GM19351 (cell line): Measurements from ENCODE around the gene VAV2.
A peak's percentile ranks its signal among the peaks of the same experiment; 100 is the strongest.

Source experiments
- ATAC-seq: cut with Tn5 transposase; IDR thresholded peaks from one replicate; pipeline ENCODE4 v1.9.1; 2021; ENCODE audit warnings: mild to moderate bottlenecking, moderate library complexity; ENCODE audit not compliant: unreplicated experiment

Gene VAV2, protein sequence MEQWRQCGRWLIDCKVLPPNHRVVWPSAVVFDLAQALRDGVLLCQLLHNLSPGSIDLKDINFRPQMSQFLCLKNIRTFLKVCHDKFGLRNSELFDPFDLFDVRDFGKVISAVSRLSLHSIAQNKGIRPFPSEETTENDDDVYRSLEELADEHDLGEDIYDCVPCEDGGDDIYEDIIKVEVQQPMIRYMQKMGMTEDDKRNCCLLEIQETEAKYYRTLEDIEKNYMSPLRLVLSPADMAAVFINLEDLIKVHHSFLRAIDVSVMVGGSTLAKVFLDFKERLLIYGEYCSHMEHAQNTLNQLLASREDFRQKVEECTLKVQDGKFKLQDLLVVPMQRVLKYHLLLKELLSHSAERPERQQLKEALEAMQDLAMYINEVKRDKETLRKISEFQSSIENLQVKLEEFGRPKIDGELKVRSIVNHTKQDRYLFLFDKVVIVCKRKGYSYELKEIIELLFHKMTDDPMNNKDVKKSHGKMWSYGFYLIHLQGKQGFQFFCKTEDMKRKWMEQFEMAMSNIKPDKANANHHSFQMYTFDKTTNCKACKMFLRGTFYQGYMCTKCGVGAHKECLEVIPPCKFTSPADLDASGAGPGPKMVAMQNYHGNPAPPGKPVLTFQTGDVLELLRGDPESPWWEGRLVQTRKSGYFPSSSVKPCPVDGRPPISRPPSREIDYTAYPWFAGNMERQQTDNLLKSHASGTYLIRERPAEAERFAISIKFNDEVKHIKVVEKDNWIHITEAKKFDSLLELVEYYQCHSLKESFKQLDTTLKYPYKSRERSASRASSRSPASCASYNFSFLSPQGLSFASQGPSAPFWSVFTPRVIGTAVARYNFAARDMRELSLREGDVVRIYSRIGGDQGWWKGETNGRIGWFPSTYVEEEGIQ

DNA sequence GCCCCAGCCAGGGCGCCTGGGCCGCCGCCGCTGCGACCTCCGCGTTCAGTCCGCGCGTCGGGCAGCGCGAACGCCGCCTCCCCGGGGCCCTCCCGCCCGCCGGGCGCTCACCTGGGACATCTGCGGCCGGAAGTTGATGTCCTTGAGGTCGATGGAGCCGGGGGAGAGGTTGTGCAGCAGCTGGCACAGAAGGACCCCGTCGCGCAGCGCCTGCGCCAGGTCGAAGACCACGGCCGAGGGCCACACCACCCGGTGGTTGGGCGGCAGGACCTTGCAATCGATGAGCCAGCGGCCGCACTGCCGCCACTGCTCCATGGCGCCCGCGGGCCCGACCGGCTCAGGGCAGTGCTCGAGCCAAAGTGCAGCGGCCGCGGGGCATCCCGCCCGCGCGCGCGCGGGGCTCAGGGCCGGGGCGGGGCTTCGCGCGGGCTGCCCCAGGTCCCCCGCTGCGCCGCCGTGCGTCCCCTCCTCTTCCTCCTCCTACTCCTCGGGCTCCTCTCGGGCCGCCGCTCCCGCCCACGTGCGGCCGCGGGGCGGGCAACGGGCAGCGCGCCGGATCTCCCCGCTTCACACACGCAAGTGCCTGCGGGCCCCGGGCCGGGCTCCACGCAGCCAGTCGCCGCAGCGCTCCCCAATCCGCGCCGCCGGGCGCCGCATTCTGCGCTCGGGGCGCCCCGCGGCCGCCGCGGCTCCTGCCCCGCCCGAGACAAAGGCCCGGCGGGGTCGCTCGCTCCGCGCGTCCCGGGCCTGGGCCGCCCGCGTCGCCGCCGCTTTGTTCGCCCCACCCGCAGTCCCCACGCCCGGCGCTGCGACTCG is at the start of gene VAV2:
TSS of gene VAV2 (minus strand) at position 361 of the 816 bp plus-strand sequence. CDS start at position 315, 46 bp downstream.
- peak; percentile 49 for ATAC-seq

DNA sequence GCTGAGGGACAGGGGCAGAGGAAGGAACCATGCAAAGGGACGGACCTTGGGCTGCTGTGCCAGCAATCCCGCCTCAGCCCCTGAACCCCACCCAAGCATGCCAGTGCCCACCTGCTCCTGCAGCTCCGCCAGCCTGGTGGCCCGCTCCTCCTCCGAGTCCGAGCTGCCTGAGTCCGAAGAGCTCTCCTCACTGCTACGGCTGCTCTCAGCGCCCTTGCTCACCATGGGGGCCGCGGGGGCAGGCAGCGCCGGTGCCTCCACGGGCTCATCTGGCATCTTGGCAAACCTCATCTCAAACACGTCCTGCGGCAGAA is 49.5 kb upstream of the VAV2 start:
- ATAC-seq, result no peak

DNA sequence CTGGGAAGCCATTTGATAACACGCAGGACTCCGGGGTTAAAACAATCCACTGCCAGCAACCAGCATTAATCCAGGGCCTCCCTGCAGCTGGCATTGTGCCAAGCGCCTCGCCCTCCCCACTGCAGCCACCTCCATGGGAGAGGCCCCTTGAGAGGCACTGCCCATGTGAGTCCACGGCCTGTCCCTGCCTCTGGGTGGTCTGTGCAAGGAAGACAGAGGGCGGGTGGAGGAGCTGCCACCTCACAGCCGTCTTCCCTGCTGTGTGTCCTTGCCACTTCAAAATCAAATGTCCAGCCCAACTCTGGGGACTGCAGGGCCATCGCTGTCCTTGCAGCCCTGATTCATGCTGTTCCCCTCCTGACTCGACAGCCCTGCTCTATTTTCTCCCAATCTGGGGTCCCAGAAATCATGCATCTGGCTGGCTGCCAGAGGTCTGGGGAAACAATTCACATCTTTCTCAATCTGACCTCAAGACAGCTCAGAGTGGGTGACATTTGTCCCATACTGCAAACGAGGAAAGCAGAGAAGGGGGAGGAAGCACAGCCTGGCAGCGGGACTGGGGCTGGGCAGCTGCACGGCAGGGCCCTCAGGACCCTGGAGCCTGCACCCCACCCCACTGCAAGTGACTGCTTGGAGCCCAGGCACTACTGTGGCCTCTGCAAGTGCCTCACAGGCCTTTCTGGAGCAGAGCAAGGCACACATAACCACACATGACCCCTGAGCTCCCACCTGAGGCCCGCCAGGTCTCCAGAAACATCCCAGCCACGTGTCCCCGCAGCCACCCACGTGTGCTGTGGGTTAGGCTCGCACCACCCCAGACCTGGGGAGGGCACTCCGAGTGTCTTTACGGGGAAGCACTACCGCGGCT is 48.9 kb upstream of the VAV2 start:
- ATAC-seq, result no peak

DNA sequence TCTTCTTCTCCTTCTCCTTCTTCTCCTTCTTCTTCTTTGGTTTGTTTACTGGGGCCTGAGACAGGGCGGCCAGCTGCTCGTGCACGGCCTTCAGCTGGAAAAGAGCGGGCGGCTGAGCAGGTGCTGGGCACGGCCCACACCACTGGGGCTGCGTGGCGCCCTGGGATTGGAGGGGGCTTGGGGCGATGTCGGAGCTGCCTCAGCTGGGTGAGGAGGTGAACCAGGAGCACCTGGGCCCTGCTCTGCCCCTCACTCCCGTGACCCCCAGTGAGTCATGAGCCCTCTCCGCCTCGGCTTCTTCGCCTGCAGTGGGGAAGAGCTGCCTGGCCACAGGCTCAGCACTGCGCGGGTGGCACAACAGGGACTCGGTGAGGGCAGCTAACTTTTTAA is 48.0 kb upstream of the VAV2 start:
- no peak for ATAC-seq

DNA sequence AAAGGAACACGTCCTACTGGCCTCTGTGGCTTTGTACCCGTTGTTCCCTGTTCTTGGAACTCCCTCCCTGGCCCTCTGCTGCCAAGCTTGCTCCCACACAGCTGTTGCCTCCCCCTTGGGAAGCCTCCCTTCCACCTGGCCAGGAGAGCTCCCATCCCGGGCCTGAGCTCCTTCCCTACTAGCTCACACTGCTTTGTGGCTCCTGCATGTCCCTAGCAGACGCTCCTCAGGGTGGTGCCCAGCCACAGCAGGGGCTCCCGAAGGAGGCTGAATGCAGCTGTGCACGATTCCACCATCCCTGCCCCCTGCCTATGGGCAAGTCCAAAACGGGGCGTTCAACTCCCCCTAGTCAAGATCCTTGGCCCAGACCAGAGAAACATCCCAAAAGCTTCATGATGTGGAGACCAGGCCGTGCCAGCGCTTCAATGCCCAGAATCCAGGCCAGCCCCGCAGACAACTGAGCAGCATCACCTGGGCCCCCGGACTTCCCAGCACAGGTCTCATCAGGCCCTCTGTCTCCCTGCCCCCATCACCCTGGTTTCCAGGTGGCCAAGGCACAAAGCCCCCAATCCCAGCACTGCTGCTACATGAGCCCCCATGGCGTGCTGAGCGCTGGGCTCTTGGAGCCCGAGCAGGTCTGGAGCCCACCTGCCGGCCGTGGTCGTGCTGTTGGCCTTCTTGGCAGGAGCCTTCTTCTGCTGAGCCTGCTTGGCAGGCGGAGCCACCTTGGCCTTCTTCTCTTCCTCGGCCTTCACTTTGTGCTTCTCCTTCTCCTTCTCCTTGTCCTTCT is 47.5 kb upstream of the VAV2 start:
- no peak for ATAC-seq

DNA sequence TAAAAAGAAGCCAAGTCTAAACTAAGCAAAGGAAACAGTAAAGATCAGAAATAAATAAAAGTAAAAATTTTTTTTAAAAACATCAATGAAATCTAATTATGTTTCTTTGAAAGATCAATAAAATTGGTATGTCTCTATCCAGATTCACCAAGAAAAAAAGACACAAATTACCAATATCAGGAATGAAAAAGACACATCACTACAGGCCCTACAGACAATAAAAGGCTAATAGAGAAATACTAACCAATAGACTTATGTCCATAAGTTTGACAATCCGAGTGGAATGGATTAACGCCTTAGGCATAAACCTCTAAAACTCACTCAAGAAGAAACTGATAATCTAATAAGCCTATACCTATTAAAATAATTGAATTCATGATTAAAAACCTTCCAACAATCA is 45.5 kb upstream of the VAV2 start:
- no peak for ATAC-seq

DNA sequence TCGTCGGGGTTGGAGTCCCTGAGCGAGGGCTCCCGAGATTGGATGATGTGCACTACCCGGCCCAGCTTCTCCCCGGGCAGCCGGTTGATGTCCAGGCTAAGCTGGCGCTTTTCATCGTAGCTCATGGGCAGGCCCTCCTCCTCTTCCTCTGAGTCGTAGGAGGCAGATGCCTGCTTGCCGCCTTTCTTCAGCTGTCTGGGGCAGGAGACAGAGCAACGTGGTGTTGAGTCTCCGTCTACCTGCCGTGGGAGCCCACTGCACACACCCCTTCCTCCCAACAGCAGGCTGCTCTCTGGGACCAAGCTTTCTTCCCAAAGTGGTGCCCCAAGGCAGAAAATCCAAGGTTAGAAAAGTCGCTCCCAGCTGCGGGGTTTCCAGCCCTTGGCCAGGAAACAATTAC is 44.0 kb upstream of the VAV2 start:
- no peak for ATAC-seq

DNA sequence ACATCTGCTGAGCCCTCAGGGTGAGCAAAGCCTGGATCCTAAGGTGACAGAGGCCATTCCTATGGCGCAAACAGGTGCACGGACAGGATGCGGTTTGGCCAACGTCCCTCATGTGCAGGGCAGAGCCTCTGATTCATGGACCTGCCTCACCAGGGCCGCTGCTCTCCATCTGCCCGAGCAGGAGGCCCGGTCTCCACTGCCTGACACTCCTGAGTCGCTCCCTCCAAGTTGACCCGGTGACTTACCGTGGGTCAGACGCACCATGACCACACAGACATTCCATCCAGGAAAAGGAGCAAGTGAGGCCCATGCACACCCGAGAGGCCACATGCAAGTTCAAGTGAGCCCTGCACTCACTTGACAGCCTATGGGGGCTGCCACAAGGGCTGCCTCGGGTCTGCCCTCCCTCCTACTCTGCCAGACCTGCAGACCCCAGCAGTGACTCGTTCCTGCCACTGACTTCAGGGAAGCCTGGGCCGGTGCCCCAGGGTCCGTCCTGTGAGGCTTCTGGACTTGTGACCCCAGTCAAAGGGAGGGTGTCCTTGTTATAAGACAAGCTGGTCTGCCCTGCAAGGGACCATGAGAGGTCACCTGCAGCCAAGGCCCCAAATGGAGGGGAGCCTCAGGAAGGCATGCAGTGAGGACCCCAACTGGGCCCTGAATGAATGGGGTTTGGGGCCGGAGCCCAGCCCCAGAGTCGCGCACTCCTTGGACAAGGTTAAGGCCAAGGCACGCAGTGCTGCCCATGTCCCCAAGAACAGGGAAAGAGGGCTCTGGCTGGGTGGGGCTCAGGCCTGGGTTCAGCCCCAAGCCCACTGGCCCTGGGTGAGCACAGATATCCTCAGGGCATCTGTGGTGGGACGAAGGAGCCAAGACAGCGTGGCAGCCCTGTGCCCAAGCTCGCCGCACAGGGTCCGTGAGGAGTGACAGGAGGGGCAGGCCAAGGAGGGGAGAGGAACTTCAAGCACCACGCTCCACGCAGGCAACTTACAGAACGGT is 43.2 kb upstream of the VAV2 start:
- ATAC-seq, result no peak

DNA sequence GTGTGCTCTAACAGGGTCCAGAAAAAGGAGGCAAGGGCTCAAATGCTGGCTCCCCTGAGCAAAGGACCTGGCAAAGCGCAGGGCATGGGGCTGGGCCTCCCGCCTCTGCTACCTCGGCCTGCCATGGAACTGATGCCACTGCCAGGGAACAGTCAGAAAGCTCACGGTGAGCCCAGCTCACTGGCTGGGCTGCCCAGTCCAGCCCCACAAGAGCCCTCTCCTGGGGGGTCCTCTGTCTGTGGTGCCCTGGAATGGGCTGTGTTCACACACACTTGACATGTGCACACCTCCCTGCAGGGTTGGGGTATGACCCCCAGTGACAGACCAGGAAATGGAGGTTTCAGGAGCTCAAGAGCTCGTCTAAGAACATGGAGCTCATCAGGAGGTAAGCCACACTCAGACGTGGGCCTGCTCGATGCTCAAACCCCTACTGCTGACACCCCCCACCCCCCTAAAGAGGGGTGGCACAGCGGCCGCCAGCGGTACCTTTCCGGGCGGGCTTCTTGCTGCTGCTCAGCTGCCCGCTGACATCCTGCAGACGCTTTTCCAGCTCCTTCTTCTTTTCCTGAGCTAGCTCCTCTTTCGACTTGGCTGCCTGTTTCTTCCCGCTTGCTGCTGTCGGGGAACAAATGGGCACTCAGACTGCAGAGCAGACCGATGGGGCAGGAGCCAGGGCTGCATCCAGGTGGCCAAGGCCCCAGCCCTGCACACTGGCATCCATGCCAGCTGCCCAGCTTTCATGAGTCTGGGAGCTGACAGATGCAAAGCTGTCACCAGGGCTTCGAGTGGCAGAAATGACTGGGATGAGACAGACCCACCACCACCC is 42.3 kb upstream of the VAV2 start:
- no peak for ATAC-seq

DNA sequence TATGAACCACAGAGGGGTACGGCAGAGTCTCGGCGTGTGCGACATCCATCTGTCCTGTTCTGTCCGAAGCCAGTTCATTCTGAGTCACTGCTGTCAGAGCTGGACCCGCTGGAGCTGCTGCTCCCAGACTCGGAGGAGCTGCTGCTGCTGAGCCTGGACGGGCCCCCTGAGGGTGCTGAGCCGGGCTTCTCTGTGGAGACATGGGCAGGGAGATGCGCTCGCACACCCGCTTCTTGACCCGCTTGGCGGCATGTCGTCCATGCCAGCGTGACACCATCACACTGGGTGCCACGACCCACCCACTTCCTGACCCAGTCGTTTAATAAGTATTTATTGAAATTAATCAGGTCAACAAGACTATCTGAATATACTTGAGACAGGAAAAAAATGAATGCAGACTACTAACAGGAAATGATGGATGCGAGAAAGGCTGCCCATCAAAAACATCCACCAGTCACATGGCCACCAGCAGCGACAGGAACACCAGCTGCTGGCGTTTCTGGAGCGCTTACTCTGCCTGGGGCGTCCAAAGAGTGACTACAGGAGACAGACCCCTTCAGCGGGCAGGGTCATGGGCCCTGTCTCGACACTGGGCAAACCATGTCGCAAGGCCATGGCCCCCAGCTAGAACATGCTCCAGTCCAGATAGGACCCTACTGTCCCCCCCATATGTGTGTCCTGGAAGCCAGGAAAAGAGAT is 41.5 kb upstream of the VAV2 start:
- no peak for ATAC-seq

DNA sequence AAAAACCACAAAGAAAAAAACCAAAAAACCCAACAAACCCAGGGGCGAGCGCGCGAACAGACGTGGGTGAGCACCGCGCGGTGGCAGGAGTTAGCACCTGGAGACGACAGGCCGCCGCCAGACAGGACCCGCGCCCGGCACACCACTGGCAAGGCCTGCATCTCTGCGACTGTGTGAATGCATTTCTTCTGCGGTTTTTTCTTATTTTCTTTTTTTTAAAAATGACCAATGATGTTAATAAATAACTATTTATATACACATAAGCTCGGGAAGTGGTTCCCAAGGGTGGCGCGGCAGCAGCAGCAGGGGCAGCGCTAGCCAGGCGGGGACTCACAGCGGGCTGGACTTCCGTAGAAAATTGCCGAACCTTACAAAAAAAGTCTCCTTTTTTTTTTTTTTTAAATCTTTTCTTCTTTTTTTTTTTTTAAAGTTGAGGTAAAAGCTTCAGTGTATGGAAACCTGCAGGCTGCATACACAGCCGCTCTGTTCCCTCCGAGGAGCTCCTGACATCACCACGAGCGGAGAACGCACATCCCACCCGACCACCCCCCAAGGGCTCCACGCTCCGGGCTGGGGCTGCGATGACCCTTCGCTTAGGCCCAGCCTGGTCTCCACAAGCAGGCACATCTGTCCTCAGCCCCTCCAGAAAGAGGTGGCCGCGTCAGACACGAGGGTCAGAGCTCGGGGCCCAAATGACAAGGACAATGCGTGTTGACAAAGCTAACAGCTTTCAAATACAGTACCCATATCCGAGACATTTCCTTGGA is 40.5 kb upstream of the VAV2 start:
- ATAC-seq, result no peak

DNA sequence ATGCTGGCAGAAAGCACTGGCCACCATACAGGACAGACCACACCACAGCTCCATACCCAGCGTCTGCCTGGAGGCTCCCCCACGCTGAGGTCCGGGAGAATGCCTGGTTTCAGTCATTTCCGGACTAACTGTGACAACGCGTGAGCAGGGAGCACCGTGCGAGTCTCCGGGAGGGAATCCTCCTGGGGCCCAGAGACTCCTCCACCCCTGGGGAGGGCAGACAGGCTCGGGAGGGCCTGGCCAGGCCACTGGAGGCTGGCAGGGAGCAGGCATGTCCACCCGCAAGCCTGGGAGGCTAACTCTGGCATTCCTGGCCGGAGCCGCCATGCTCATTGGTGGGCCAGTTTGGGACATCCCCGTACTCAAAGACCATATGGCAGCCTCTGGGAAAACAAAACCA is 39.7 kb upstream of the VAV2 start:
- no peak for ATAC-seq

DNA sequence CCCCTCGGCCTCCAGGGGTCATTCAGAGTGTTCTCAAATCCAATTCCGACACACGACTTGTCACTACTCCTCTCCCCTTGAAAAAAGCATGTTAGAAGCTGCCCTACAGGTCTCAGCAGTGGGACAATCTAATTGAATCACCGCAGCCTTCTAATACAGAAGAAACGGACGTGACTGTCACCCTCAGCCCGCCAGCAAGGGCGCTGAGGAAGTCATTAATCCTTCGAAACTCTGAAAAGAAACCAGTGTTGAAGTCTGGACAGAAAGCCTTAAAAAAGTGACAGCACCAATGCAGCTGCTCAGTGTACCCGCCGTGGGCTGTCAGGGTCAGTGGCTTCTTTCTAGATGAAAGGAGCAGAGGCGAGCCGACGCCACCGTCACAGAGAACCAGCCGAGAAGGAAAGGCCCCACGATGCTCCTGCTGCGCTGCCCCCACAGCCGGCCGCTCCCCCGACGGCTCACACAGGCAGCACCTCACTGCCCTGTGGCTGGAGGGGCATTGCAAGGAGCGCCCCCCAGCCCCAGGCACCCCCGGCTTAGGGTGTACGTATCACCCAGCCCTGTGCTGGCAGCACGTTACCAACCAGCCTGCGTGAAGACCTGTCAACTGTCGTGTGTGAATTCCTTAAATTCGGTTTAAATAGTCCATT is 38.8 kb upstream of the VAV2 start:
- no peak for ATAC-seq

DNA sequence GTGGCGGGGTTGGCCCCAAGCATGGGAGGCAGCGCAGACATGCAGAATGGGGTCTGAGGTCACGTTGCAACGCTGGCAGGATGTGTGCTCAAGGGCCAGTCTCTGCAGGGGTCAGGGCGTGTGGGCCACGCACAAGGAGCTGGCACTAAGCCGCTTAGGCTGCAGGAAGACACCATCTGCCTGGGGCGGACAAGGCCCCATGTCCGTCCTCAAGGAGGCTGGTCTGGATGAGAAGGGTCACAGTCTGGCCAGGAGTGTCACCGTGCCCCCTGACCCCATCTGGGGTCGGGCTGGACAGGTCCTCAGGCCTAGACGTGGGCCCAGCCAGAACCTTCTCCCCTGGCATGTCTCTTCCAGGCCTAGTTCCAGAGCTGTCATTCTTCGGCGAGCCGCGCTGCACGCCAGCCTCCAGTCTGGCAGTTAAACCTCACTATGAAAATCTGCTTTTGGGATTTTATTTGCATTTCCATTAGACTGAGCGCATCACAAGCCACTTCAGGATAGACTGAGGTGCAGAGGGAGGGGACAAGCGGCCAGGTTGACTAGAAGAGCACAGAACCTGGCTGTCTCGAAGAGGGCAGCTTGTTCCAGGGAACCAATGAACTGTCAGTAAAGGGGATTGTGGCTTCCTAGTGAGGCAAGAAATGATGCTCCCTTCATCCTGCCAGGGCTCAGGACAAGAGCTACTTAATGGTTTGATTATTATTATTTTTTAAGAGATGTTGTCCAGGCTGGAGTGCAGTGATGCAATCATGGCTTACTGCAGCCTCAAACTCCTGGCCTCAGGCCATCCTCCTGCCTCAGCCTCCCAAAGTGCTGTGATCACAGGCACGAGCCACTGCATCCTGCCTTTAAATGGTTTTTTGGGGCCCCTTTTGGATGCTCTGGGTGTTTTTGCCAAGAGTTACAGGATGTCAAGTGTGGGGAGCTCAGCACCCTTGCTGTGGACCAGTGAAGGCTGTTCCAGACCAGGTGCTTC is 37.4 kb upstream of the VAV2 start:
- no peak for ATAC-seq
